A673 (cell line): Measurements from ENCODE around the gene SPACA5.
"Not testable (repeated sequence)": the region's sequence is repeated elsewhere in the genome, so short reads cannot be mapped to it uniquely, and the experiment has no call there.

Source experiments
- CTCF ChIP-seq: fragments of 300-800, 200-600 bp; sonication (generic); conservative IDR thresholded peaks from 2 replicates; pipeline ENCODE4 v1.5.1; 2017; ENCODE audit warnings: low read depth, mild to moderate bottlenecking, antibody characterized with exemption, low read length, moderate library complexity, mixed read lengths
- EZH2 ChIP-seq: fragments of 200-600 bp; sonication (generic); IDR thresholded peaks from 2 replicates; pipeline ENCODE4 v1.6.1; 2017; ENCODE audit warnings: borderline replicate concordance, low read depth, mild to moderate bottlenecking, mixed read lengths, antibody characterized with exemption, low read length; ENCODE audit not compliant: poor library complexity, severe bottlenecking

GRCh38 chrX:48016583-48017310 lies 10.0 kb downstream of the SPACA5 start:
- TF ChIP-seq CTCF, EZH2: not testable (repeated sequence)
